Kidney (tissue), 14 donors: ENCODE data around the gene TMEM212. TPM values are rescaled to one million over a fixed set of nuclear protein-coding genes. Genes with fewer than 3 reads are reported as not detected.
A peak's percentile ranks its signal among the peaks of the same experiment; 100 is the strongest.
"Not testable (repeated sequence)": the region's sequence is repeated elsewhere in the genome, so short reads cannot be mapped to it uniquely, and the experiment has no call there.

ENCODE experiments used
- DNase-seq, 5 donors: peaks; one replicate each; pipeline ENCODE4 v3.0.0-alpha.2; 2013 to 2020
- FAIRE-seq: peaks from 2 replicates; lab custom pipeline; 2012; peaks lifted over from hg19 to GRCh38; lab: Jason Lieb, UNC
- H3K27ac ChIP-seq, 2 donors: one replicate each; pipeline ENCODE4 v1.7.0; 2013; ENCODE audit warnings: low read depth in 2 of 2, low read length in 2 of 2, inconsistent platforms in 1 of 2
- H3K27me3 ChIP-seq: one replicate; pipeline ENCODE4 v1.7.1; 2013; ENCODE audit warnings: low read length, inconsistent platforms; ENCODE audit not compliant: control insufficient read depth, insufficient read depth
- H3K36me3 ChIP-seq, 3 donors: one replicate each; pipeline versions ENCODE4 v1.7.0 to v1.7.1; 2013; ENCODE audit warnings: low read length in 3 of 3, control low read depth in 1 of 3, inconsistent platforms in 1 of 3; ENCODE audit not compliant: insufficient read depth in 3 of 3, control insufficient read depth in 2 of 3
- H3K4me1 ChIP-seq, 3 donors: one replicate each; pipeline versions ENCODE4 v1.7.0 to v1.7.1; 2013; ENCODE audit warnings: low read length in 3 of 3, inconsistent platforms in 1 of 3, low read depth in 1 of 3; ENCODE audit not compliant: control insufficient read depth in 2 of 3, insufficient read depth in 2 of 3
- H3K4me3 ChIP-seq, 3 donors: one replicate each; pipeline versions ENCODE4 v1.7.0 to v1.8.1; 2013; ENCODE audit warnings: low read length in 3 of 3, control low read depth in 1 of 3, inconsistent platforms in 1 of 3
- H3K9ac ChIP-seq, 3 donors: one replicate each; pipeline versions ENCODE4 v1.7.0 to v1.7.1; 2013; ENCODE audit warnings: low read length in 3 of 3, control low read depth in 1 of 3, inconsistent platforms in 1 of 3
- H3K9me3 ChIP-seq, 3 donors: one replicate each; pipeline versions ENCODE4 v1.7.0 to v1.7.1; 2013; ENCODE audit warnings: low read length in 3 of 3, control low read depth in 1 of 3, inconsistent platforms in 1 of 3; ENCODE audit not compliant: control insufficient read depth in 2 of 3, insufficient read depth in 1 of 3
- CTCF ChIP-seq: IDR thresholded peaks from 3 replicates; pipeline ENCODE4 v1.5.1; 2012; ENCODE audit warnings: mild to moderate bottlenecking, moderate library complexity, borderline replicate concordance; ENCODE audit not compliant: insufficient read depth; ENCODE audit errors: extremely low read depth
- intact Hi-C: fragments of 100-400 bp; cut with DNase I; formaldehyde crosslinking; loops from one replicate; pipeline ENCODE4 v1.11.1; 2022
- polyA plus RNA-seq: library from polyadenylated mRNA; stranded (reverse); fragments of 350-450 nt; fragmentation: Illumina TruSeq; extraction: RNeasy Lipid Tissue Mini Kit (QIAGEN cat#74804); gene quantifications from one replicate; pipeline ENCODE4 v1.2.3, GENCODE V29; 2014; ENCODE audit warnings: low read depth, low replicate concordance; ENCODE audit not compliant: insufficient read depth
- total RNA-seq: library from RNA; stranded (reverse); fragmentation: NEBNext Ultra II Directional; extraction: Animal tissue kit (Norgen Biotek cat#: 25700); gene quantifications from one replicate; pipeline ENCODE4 v1.2.1, GENCODE V29; 2021
- donor health status: control.
- donor health status: control.
- donor health status: control.
- donor health status: control.
- donor health status: control.
- donor health status: DM: yes; HTN: yes; CAD: no.
- donor health status: Normal renal cell carcinoma (clear cell type).

Gene TMEM212
- total and polyA plus RNA-seq, 2 donors from 2014 or later, result not detected

GRCh38 chr3:171901615-171902312 lies 58.6 kb downstream of the TMEM212 start:
- Histone ChIP-seq H3K9ac (no peak overlapping the region), H3K27me3 (no peaks in the 10 kb centered on the region), H3K9me3 (no peaks in the 10 kb centered on the region), H3K4me1 (no peaks in the 10 kb centered on the region), H3K27ac (no peak overlapping the region), H3K4me3 (no peak overlapping the region), H3K36me3 (no peaks in the 10 kb centered on the region)
- DNase-seq, result no peak
- no peak for TF ChIP-seq CTCF
- intact Hi-C loops, result no loop called here
- no peak for FAIRE-seq

GRCh38 chr3:171904829-171905228 lies 61.7 kb downstream of the TMEM212 start:
- Histone ChIP-seq H3K36me3 (no peaks in the 10 kb centered on the region), H3K4me3 (no peak overlapping the region), H3K9ac (no peak overlapping the region), H3K4me1 (no peaks in the 10 kb centered on the region), H3K9me3 (no peaks in the 10 kb centered on the region), H3K27ac (no peak overlapping the region), H3K27me3 (no peaks in the 10 kb centered on the region)
- peak in 1 of 5 donors; percentile 46 for DNase-seq
- FAIRE-seq, result no peak
- TF ChIP-seq CTCF, result no peak
- intact Hi-C loops, result no loop called here

- intact Hi-C loops, H3K4me1 ChIP-seq, H3K4me3 ChIP-seq, FAIRE-seq, DNase-seq, H3K9me3 ChIP-seq, H3K9ac ChIP-seq, H3K27me3 ChIP-seq, H3K27ac ChIP-seq, H3K36me3 ChIP-seq: not testable (repeated sequence)
Measured at GRCh38 chr3:171906503-171906902, 63.4 kb downstream of the TMEM212 start.

GRCh38 chr3:171906951-171907676 lies 64.0 kb downstream of the TMEM212 start:
- no peak for FAIRE-seq
- Histone ChIP-seq H3K9me3 (no peaks in the 10 kb centered on the region), H3K36me3 (no peaks in the 10 kb centered on the region), H3K9ac (no peak overlapping the region), H3K4me3 (no peak overlapping the region), H3K27ac (no peak overlapping the region), H3K4me1 (no peaks in the 10 kb centered on the region), H3K27me3 (no peaks in the 10 kb centered on the region)
- TF ChIP-seq CTCF, result no peak
- peak in 1 of 5 donors; percentile 59 for DNase-seq
- intact Hi-C loops, result no loop called here
